BE2C (cell line): ENCODE data around the gene WNT3.

Experiments used
- DNase-seq: peaks from one replicate; pipeline ENCODE4 v3.0.0-alpha.2; 2020
- H3K27me3 ChIP-seq: fragments of 250-450 bp; sonication (Bioruptor Pico); 2 replicates; pipeline ENCODE4 v1.5.1; 2020; ENCODE audit warnings: mild to moderate bottlenecking
- H3K36me3 ChIP-seq: fragments of 250-450 bp; sonication (Bioruptor Pico); 2 replicates; pipeline ENCODE4 v1.5.1; 2020; ENCODE audit warnings: mild to moderate bottlenecking
- H3K4me1 ChIP-seq: fragments of 250-450 bp; sonication (Bioruptor Pico); 2 replicates; pipeline ENCODE4 v1.5.1; 2020
- H3K4me3 ChIP-seq: 2 replicates; pipeline ENCODE4 v1.5.1; 2011; ENCODE audit warnings: low read depth, low read length
- H3K9me3 ChIP-seq: fragments of 250-450 bp; sonication (Bioruptor Pico); 2 replicates; pipeline ENCODE4 v1.5.1; 2020
- CTCF ChIP-seq: IDR thresholded peaks from 2 replicates; pipeline ENCODE4 v1.5.1; 2012; ENCODE audit warnings: mild to moderate bottlenecking, low read depth, low read length

The WNT3 gene

GRCh38 chr17:46783031-46783593 lies 35.4 kb downstream of the WNT3 start:
- no peak for DNase-seq
- no peaks in the 10 kb centered on the region for H3K27me3 ChIP-seq
- no peaks in the 10 kb centered on the region for H3K9me3 ChIP-seq
- no peaks in the 10 kb centered on the region for H3K36me3 ChIP-seq
- TF ChIP-seq CTCF = no peak
- H3K4me1 ChIP-seq = no peaks in the 10 kb centered on the region
- H3K4me3 ChIP-seq = no peak overlapping the region

DNA sequence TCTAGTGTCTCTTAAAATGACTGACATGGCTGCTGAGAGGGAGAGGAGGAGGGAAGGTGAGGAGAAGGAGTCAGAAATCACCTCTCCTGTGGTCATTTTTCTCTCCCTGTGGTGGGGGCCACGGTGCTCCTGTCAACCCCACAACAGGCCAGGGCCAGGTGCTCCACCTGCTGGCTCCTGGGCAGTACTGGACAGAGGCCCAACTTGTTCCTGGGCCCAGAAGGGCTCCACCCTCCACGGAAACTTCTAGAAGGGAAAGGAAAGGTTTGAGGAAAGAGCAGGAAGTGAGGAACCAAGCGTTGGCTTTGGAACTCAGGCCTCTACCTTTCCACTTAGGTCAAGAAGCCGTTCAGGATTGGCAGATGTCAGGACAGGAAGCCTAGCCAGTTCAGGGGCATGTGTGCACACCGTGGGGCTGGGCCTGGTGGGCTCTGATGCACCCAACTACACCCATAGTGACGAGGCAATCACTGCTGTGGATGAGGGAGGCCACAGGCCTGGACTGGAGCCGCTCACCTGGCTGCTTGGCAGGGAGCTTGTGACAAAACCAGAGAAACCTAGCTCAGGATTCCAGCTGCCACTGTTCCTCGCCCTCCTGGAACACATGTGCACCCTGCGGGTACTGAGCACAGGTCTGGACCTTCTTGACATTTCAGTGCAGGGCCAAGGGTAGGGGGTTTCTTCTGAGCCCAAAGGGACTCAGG lies 36.1 kb downstream of the WNT3 start:
- Histone ChIP-seq H3K4me1 (no peaks in the 10 kb centered on the region), H3K9me3 (no peaks in the 10 kb centered on the region), H3K27me3 (no peaks in the 10 kb centered on the region), H3K4me3 (no peak overlapping the region), H3K36me3 (no peaks in the 10 kb centered on the region)
- DNase-seq = peak; percentile 55
- TF ChIP-seq CTCF = peak; percentile 78

- DNase-seq = no peak
- Histone ChIP-seq H3K27me3 (no peaks in the 10 kb centered on the region), H3K9me3 (no peaks in the 10 kb centered on the region), H3K36me3 (no peaks in the 10 kb centered on the region), H3K4me3 (no peak overlapping the region), H3K4me1 (no peaks in the 10 kb centered on the region)
- TF ChIP-seq CTCF = no peak
Measured at GRCh38 chr17:46780003-46780373, 38.5 kb downstream of the WNT3 start.

- H3K4me3 ChIP-seq = no peak overlapping the region
- H3K9me3 ChIP-seq = no peaks in the 10 kb centered on the region
- DNase-seq = no peak
- no peaks in the 10 kb centered on the region for H3K27me3 ChIP-seq
- TF ChIP-seq CTCF = no peak
- no peaks in the 10 kb centered on the region for H3K36me3 ChIP-seq
- no peaks in the 10 kb centered on the region; the same call in none of the 2 replicates for H3K4me1 ChIP-seq
Measured at GRCh38 chr17:46777943-46778915, 40.3 kb downstream of the WNT3 start.

- no peak for DNase-seq
- TF ChIP-seq CTCF = no peak
- Histone ChIP-seq H3K36me3 (no peaks in the 10 kb centered on the region), H3K4me3 (no peak overlapping the region), H3K9me3 (no peaks in the 10 kb centered on the region), H3K4me1 (no peaks in the 10 kb centered on the region; the same call in none of the 2 replicates), H3K27me3 (no peaks in the 10 kb centered on the region)
Measured at GRCh38 chr17:46776298-46777005, 42.0 kb downstream of the WNT3 start.
